Measurements from ENCODE around the gene ITGB8. TPM values are rescaled to one million over a fixed set of nuclear protein-coding genes. Genes with fewer than 3 reads are reported as not detected.

ITGB8 gene
- polyA plus RNA-seq, 1 donor from 2014 or later = 12.2 TPM

DNA sequence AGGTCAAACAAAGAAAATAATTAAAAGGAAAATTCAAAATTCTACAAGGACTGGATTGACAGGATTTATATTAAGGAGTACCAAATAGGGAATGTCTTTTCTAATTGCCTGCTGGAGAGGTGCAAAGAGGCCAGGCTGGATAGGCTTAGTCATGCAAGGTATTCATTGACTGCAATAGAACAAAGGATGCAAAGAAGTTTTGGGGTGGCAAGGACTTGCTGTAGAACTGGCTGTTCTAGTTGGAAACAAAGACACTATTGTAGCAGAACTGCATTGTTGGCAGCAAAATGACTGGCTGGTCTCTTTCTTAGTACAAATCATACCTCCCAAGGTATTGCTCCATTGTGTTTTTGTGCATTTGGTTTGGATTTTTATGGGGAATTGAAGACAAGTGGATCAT lies 10.1 kb downstream of the ITGB8 start:
- Histone ChIP-seq H3K9ac (ENCODE audit: low read length) (no peak overlapping the region), H3K4me3 (ENCODE audit: low read length) (no peak overlapping the region), H3K27ac (ENCODE audit: low read length) (no peak overlapping the region), H3K9me3 (ENCODE audit: low read length) (no peaks in the 10 kb centered on the region), H4K20me1 (ENCODE audit: insufficient read depth) (no peaks in the 10 kb centered on the region), H2AFZ (ENCODE audit: low read depth, low read length) (no peak overlapping the region), H3K79me2 (replicated peaks; ENCODE audit: insufficient read depth, low read length) (peaks cover 37% of the 10 kb centered on the region), H3K4me2 (ENCODE audit: low read length) (no peak overlapping the region), H3F3A (ENCODE audit: insufficient read depth, low read length, poor library complexity, severe bottlenecking) (no peaks in the 10 kb centered on the region), H3K36me3 (ENCODE audit: insufficient read depth, low read length) (no peaks in the 10 kb centered on the region), H3K27me3 (ENCODE audit: insufficient read depth, low read depth, low read length) (no peaks in the 10 kb centered on the region), H3K9me2 (ENCODE audit: insufficient read depth, low read length) (no peaks in the 10 kb centered on the region)
- TF ChIP-seq, protein P1, sequence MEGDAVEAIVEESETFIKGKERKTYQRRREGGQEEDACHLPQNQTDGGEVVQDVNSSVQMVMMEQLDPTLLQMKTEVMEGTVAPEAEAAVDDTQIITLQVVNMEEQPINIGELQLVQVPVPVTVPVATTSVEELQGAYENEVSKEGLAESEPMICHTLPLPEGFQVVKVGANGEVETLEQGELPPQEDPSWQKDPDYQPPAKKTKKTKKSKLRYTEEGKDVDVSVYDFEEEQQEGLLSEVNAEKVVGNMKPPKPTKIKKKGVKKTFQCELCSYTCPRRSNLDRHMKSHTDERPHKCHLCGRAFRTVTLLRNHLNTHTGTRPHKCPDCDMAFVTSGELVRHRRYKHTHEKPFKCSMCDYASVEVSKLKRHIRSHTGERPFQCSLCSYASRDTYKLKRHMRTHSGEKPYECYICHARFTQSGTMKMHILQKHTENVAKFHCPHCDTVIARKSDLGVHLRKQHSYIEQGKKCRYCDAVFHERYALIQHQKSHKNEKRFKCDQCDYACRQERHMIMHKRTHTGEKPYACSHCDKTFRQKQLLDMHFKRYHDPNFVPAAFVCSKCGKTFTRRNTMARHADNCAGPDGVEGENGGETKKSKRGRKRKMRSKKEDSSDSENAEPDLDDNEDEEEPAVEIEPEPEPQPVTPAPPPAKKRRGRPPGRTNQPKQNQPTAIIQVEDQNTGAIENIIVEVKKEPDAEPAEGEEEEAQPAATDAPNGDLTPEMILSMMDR (IDR thresholded peaks at IDR 0.05; ENCODE audit: poor library complexity, severe bottlenecking) = no peak
- TF ChIP-seq MXI1 (conservative IDR thresholded peaks at IDR 0.05; ENCODE audit: poor library complexity, severe bottlenecking) (no peak), RAD21 (conservative IDR thresholded peaks at IDR 0.05) (no peak), TAF1 (IDR thresholded peaks at IDR 0.05; ENCODE audit: low read depth) (no peak)
- TF ChIP-seq, protein P2, sequence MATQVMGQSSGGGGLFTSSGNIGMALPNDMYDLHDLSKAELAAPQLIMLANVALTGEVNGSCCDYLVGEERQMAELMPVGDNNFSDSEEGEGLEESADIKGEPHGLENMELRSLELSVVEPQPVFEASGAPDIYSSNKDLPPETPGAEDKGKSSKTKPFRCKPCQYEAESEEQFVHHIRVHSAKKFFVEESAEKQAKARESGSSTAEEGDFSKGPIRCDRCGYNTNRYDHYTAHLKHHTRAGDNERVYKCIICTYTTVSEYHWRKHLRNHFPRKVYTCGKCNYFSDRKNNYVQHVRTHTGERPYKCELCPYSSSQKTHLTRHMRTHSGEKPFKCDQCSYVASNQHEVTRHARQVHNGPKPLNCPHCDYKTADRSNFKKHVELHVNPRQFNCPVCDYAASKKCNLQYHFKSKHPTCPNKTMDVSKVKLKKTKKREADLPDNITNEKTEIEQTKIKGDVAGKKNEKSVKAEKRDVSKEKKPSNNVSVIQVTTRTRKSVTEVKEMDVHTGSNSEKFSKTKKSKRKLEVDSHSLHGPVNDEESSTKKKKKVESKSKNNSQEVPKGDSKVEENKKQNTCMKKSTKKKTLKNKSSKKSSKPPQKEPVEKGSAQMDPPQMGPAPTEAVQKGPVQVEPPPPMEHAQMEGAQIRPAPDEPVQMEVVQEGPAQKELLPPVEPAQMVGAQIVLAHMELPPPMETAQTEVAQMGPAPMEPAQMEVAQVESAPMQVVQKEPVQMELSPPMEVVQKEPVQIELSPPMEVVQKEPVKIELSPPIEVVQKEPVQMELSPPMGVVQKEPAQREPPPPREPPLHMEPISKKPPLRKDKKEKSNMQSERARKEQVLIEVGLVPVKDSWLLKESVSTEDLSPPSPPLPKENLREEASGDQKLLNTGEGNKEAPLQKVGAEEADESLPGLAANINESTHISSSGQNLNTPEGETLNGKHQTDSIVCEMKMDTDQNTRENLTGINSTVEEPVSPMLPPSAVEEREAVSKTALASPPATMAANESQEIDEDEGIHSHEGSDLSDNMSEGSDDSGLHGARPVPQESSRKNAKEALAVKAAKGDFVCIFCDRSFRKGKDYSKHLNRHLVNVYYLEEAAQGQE (IDR thresholded peaks at IDR 0.05; ENCODE audit: borderline replicate concordance) = no peak

DNA sequence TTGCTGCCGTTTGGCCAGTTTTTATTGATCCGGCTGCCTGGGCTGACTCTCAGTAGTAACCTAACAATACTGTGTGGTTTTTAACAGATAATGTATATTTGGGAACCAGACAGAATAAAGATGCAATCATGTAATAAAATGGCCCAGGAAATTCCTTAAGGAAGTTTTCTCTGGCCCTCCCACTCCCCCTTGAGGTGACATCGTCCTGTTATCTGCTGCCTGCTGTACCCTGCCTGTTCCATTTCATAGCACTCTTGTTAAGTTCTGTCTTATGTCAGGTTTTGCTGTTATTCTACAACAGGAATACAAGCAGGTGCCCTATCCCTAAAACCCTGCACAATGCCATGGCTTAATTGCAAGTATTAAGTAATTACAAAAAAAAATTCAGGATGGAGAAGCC lies 12.5 kb downstream of the ITGB8 start:
- no peaks in the 10 kb centered on the region for H3K36me3 ChIP-seq (ENCODE audit: insufficient read depth, low read length)
- H3K79me2 ChIP-seq (replicated peaks; ENCODE audit: insufficient read depth, low read length) = peaks cover 26% of the 10 kb centered on the region
- no peaks in the 10 kb centered on the region for H3K9me3 ChIP-seq (ENCODE audit: low read length)
- H4K20me1 ChIP-seq (ENCODE audit: insufficient read depth) = no peaks in the 10 kb centered on the region
- H3K27me3 ChIP-seq (ENCODE audit: insufficient read depth, low read depth, low read length) = no peaks in the 10 kb centered on the region
- no peak overlapping the region for H2AFZ ChIP-seq (ENCODE audit: low read depth, low read length)
- H3K27ac ChIP-seq (ENCODE audit: low read length) = no peak overlapping the region
- H3K4me2 ChIP-seq (ENCODE audit: low read length) = no peak overlapping the region
- no peak overlapping the region for H3K4me3 ChIP-seq (ENCODE audit: low read length)
- no peaks in the 10 kb centered on the region for H3K9me2 ChIP-seq (ENCODE audit: insufficient read depth, low read length)
- no peak for TF ChIP-seq POLR2AphosphoS5 (IDR thresholded peaks at IDR 0.05)
- no peak for TF ChIP-seq EP300 (conservative IDR thresholded peaks at IDR 0.05; ENCODE audit: poor library complexity, severe bottlenecking)
- TF ChIP-seq MXI1 (conservative IDR thresholded peaks at IDR 0.05; ENCODE audit: poor library complexity, severe bottlenecking) = no peak
- TF ChIP-seq SMC3 (conservative IDR thresholded peaks at IDR 0.05; ENCODE audit: poor library complexity) = no peak
- TF ChIP-seq RAD21 (conservative IDR thresholded peaks at IDR 0.05) = no peak
- TF ChIP-seq TAF1 (IDR thresholded peaks at IDR 0.05; ENCODE audit: low read depth) = no peak
- TF ChIP-seq, protein P2 (IDR thresholded peaks at IDR 0.05; ENCODE audit: borderline replicate concordance) = no peak
- TF ChIP-seq, protein P1 (IDR thresholded peaks at IDR 0.05; ENCODE audit: poor library complexity, severe bottlenecking) = no peak
- TF ChIP-seq EZH2 (IDR thresholded peaks at IDR 0.05; ENCODE audit: borderline replicate concordance, insufficient read depth, low read length, poor library complexity, severe bottlenecking) = no peak
- H3F3A ChIP-seq (ENCODE audit: insufficient read depth, low read length, poor library complexity, severe bottlenecking) = no peaks in the 10 kb centered on the region
- no peak overlapping the region for H3K9ac ChIP-seq (ENCODE audit: low read length)
